WTC11 (cell line): Measurements from ENCODE around the gene TSPAN2. TPM values are rescaled to one million over a fixed set of nuclear protein-coding genes. Genes with fewer than 3 reads are reported as not detected.

Experiments
- ATAC-seq: fragments of 200-7000 bp; cut with Tn5 transposase; 2 replicates; pipeline ENCODE4 v1.10.0; 2021; ENCODE audit warnings: mild to moderate bottlenecking, moderate library complexity
- CTCF ChIA-PET: fragments of 300-600 bp; sonication (Branson Sonifier 250); formaldehyde crosslinking; loops from one replicate; lab custom pipeline; 2021; ENCODE audit warnings: antibody characterized with exemption; lab: Charles Lee
- POLR2A ChIA-PET: fragments of 350-600 bp; sonication (Branson Sonifier 250); formaldehyde crosslinking; loops from one replicate; lab custom pipeline; 2021; ENCODE audit warnings: antibody characterized with exemption; lab: Charles Lee
- DNase-seq: peaks from one replicate; pipeline ENCODE4 v3.0.0; 2021; ENCODE audit warnings: low spot score
- H3K27ac Mint-ChIP-seq: 2 replicates; pipeline ENCODE4 v1.8.0; 2021; ENCODE audit warnings: mixed read lengths
- H3K27me3 Mint-ChIP-seq: 2 replicates; pipeline ENCODE4 v1.8.0; 2021; ENCODE audit warnings: low read depth, mild to moderate bottlenecking, moderate library complexity, mixed read lengths
- H3K36me3 Mint-ChIP-seq: 2 replicates; pipeline ENCODE4 v1.8.0; 2021; ENCODE audit warnings: mixed read lengths
- H3K4me1 Mint-ChIP-seq: 2 replicates; pipeline ENCODE4 v1.8.0; 2022; ENCODE audit warnings: mixed read lengths
- H3K4me3 Mint-ChIP-seq: 2 replicates; pipeline ENCODE4 v1.8.0; 2021; ENCODE audit warnings: mild to moderate bottlenecking, moderate library complexity, mixed read lengths
- H3K9me3 Mint-ChIP-seq: 2 replicates; pipeline ENCODE4 v1.8.0; 2021; ENCODE audit warnings: mixed read lengths
- CDX4 ChIP-seq: fragments of 250-450 bp; sonication (Bioruptor Pico); IDR thresholded peaks from 2 replicates; pipeline ENCODE4 v1.9.0; 2021; ENCODE audit warnings: moderate library complexity, mild to moderate bottlenecking, inconsistent platforms, borderline replicate concordance
- E2F5 ChIP-seq: sonication (generic); formaldehyde crosslinking; IDR thresholded peaks from 2 replicates; pipeline ENCODE4 v1.8.1; 2022; ENCODE audit warnings: mild to moderate bottlenecking, moderate library complexity, missing genetic modification reagents
- HMGXB4 ChIP-seq: sonication (generic); formaldehyde crosslinking; IDR thresholded peaks from 2 replicates; pipeline ENCODE4 v1.8.1; 2023; ENCODE audit warnings: mild to moderate bottlenecking, moderate library complexity, missing genetic modification reagents
- NFYB ChIP-seq: sonication (generic); formaldehyde crosslinking; conservative IDR thresholded peaks from 2 replicates; pipeline ENCODE4 v1.8.0; 2022; ENCODE audit warnings: low read depth, missing genetic modification reagents
- PRDM15 ChIP-seq: sonication (generic); formaldehyde crosslinking; IDR thresholded peaks from 2 replicates; pipeline ENCODE4 v1.8.0; 2022; ENCODE audit warnings: missing genetic modification reagents
- PREB ChIP-seq: sonication (generic); formaldehyde crosslinking; IDR thresholded peaks from 2 replicates; pipeline ENCODE4 v1.8.1; 2022; ENCODE audit warnings: mild to moderate bottlenecking, missing genetic modification reagents, moderate library complexity, borderline replicate concordance
- SMAD4 ChIP-seq: sonication (generic); formaldehyde crosslinking; IDR thresholded peaks from 2 replicates; pipeline ENCODE4 v1.8.0; 2022; ENCODE audit warnings: mild to moderate bottlenecking, missing genetic modification reagents
- TCF7 ChIP-seq: sonication (generic); formaldehyde crosslinking; IDR thresholded peaks from 2 replicates; pipeline ENCODE4 v1.8.0; 2022; ENCODE audit warnings: mild to moderate bottlenecking, low read depth, missing genetic modification reagents, moderate library complexity
- ZBTB43 ChIP-seq: sonication (generic); formaldehyde crosslinking; IDR thresholded peaks from 2 replicates; pipeline ENCODE4 v1.8.1; 2023; ENCODE audit warnings: mild to moderate bottlenecking, missing genetic modification reagents
- ZNF138 ChIP-seq: sonication (generic); formaldehyde crosslinking; conservative IDR thresholded peaks from 2 replicates; pipeline ENCODE4 v1.8.1; 2022; ENCODE audit warnings: mild to moderate bottlenecking, moderate library complexity, missing genetic modification reagents
- ZNF532 ChIP-seq: fragments of 250-450 bp; sonication (Bioruptor Pico); IDR thresholded peaks from 2 replicates; pipeline ENCODE4 v1.9.0; 2021; ENCODE audit warnings: mild to moderate bottlenecking, borderline replicate concordance
- total RNA-seq: library from RNA; stranded (reverse); gene quantifications from 3 replicates; pipeline ENCODE4 v1.2.3, GENCODE V29; 2021

Gene TSPAN2
- total RNA-seq, 1 experiment from 2014 or later, result 12.0 TPM

- CTCF ChIA-PET, result no interaction called here
Observed at GRCh38 chr1:115120296-115120695, 31.0 kb upstream of the TSPAN2 start.

More at GRCh38 chr1:115120296-115120695, 31.0 kb upstream of the TSPAN2 start:
- POLR2A ChIA-PET, result no interaction called here
- Mint-ChIP-seq H3K27ac (no peak overlapping the region), H3K36me3 (peaks cover 32% of the 10 kb centered on the region), H3K4me3 (no peak overlapping the region), H3K9me3 (peaks cover 55% of the 10 kb centered on the region), H3K27me3 (no peaks in the 10 kb centered on the region; the same call in 1 of the 2 replicates), H3K4me1 (peaks cover 15% of the 10 kb centered on the region)
- ATAC-seq, result no peak
- no peak for DNase-seq
- TF ChIP-seq SMAD4 (CRISPR knock-in tag) (no peak), CDX4 (CRISPR knock-in tag) (no peak), ZNF532 (CRISPR knock-in tag) (no peak), ZNF138 (CRISPR knock-in tag) (no peak), TCF7 (no peak), HMGXB4 (CRISPR knock-in tag) (no peak), ZBTB43 (CRISPR knock-in tag) (no peak), PREB (CRISPR knock-in tag) (no peak), PRDM15 (CRISPR knock-in tag) (no peak), NFYB (CRISPR knock-in tag) (no peak), E2F5 (CRISPR knock-in tag) (no peak)
